Body of pancreas (tissue), 4 donors: ENCODE data around the gene CREB3. TPM values are rescaled to one million over a fixed set of nuclear protein-coding genes. Genes with fewer than 3 reads are reported as not detected.

Experiments
- ATAC-seq: fragments of 150-250 bp; one replicate; pipeline ENCODE4 v1.9.1; 2016
- DNase-seq, 4 donors: peaks; one replicate each; pipeline ENCODE4 v3.0.0-alpha.2; 2019
- H3K27ac ChIP-seq, 4 donors: fragments of 200-600 bp; sonication (generic); 1 replicate in 3 of 4; 2 replicates in 1 of 4; pipeline versions ENCODE4 v1.5.1 to v1.6.1; 2016 to 2019; ENCODE audit warnings: mild to moderate bottlenecking in 1 of 4, mixed read lengths in 1 of 4, moderate library complexity in 1 of 4
- H3K27me3 ChIP-seq, 2 donors: fragments of 200-600 bp; sonication (generic); one replicate each; pipeline ENCODE4 v1.6.0; 2016; ENCODE audit warnings: mild to moderate bottlenecking in 1 of 2
- H3K36me3 ChIP-seq, 2 donors: fragments of 200-600 bp; sonication (generic); replicated peaks in 1 of 2; 2 replicates each; pipeline ENCODE4 v1.5.1; 2016; ENCODE audit warnings: low read depth in 2 of 2; ENCODE audit not compliant: insufficient read depth in 1 of 2
- H3K4me1 ChIP-seq: fragments of 200-600 bp; sonication (generic); one replicate; pipeline ENCODE4 v1.6.0; 2016
- H3K4me3 ChIP-seq, 2 donors: fragments of 200-600 bp; sonication (generic); 1 replicate in 1 of 2; 2 replicates in 1 of 2; pipeline ENCODE4 v1.5.1; 2016 to 2019
- H3K9me3 ChIP-seq, 3 donors: fragments of 200-600 bp; sonication (generic); 1 replicate in 2 of 3; 2 replicates in 1 of 3; pipeline ENCODE4 v1.5.1; 2016
- POLR2A ChIP-seq, 3 donors: fragments of 450-650 bp; IDR thresholded peaks; one replicate each; pipeline ENCODE4 v1.6.1; 2016; ENCODE audit warnings: antibody characterized with exemption in 3 of 3, mild to moderate bottlenecking in 2 of 3
- WGBS, 2 donors: methylation state at CpG; one replicate each; pipeline ENCODE4 v1.1.5; 2017; 5-methylcytosine and 5-hydroxymethylcytosine counted together
- intact Hi-C: fragments of 100-400 bp; cut with DNase I; formaldehyde crosslinking; loops from one replicate; pipeline ENCODE4 v1.15.1; 2023
- total RNA-seq, 2 donors: library from RNA; depleted of rRNA; stranded (reverse); fragments of >200 nt; gene quantifications; one replicate each; pipeline ENCODE4 v1.1.0, GENCODE V29; 2016
- TF ChIP-seq, protein P1 (sequence below), 7 experiments: fragments of 450-650 bp in 4 of 7; fragments of 200-600 bp in 3 of 7; sonication (generic) in 3 of 7; IDR thresholded peaks; one replicate each; pipeline ENCODE4 v1.5.1; 2016 to 2019; ENCODE audit warnings: antibody characterized with exemption in 7 of 7

Gene CREB3
- total RNA-seq, 2 donors from 2014 or later: 31.9 to 32.6 TPM

DNA sequence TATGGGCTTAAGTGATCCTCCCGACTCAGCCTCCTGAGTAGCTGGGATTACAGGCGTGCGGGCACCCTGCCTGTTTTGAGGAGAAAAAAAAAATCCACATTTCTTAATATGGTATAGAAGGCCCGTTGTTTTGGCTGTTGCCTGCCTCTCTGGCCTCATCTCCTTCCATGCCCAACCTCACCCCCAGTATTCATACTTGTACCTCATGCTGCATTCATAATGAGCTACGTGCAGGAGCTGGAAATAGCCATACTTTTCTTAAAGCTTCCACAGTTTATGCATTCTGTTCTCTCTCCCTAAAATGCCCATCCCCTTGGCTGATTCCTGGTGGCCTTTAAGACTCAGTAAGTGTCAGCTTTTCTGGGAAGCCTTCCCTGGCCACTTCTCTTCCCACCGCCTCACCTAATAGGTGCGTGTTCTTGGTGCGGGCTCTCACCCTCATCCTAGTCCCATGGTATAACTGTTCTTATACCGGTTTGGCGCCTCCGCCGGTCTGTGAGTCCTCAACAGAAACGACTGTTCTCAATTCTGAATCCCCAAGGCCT, 40.6 kb upstream of the CREB3 start:
- intact Hi-C loops: no loop called here
- TF ChIP-seq, protein P1, sequence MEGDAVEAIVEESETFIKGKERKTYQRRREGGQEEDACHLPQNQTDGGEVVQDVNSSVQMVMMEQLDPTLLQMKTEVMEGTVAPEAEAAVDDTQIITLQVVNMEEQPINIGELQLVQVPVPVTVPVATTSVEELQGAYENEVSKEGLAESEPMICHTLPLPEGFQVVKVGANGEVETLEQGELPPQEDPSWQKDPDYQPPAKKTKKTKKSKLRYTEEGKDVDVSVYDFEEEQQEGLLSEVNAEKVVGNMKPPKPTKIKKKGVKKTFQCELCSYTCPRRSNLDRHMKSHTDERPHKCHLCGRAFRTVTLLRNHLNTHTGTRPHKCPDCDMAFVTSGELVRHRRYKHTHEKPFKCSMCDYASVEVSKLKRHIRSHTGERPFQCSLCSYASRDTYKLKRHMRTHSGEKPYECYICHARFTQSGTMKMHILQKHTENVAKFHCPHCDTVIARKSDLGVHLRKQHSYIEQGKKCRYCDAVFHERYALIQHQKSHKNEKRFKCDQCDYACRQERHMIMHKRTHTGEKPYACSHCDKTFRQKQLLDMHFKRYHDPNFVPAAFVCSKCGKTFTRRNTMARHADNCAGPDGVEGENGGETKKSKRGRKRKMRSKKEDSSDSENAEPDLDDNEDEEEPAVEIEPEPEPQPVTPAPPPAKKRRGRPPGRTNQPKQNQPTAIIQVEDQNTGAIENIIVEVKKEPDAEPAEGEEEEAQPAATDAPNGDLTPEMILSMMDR (IDR thresholded peaks at IDR 0.05): no peak
- ATAC-seq (no peak), DNase-seq (no peak)
- H3K4me1 ChIP-seq: peaks cover 32% of the 10 kb centered on the region
- H3K27ac ChIP-seq: peak overlapping the region in 2 of 4 donors; percentile 82 to 90
- no peaks in the 10 kb centered on the region for H3K36me3 ChIP-seq
- no peaks in the 10 kb centered on the region for H3K9me3 ChIP-seq
- WGBS, 2 donors: 88% methylated on average over 13 of the region's 13 CpGs
- H3K27me3 ChIP-seq: no peaks in the 10 kb centered on the region
- H3K4me3 ChIP-seq: no peak overlapping the region

DNA sequence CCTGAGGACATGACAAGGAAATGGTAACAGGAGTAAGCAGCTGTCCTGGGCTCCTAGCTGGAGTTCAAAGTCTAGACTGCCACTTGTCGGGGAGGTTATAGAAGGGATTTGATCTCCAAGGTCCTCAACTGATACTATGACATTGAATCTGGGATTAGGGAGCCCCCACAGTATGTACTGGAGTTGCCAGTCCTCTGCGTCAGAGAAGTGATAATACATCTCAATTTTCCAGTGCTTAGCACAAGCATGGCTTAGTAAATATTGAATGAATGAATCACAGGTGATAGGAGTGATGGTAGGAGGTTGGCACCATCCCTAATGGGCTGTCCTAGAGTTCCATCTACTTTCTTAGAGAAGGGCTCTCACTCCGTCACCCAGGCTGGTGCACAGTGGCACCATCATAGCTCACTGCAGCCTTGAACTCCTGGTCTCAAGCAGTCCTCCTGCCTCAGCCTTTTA, 36.5 kb upstream of the CREB3 start:
- peak; percentile 38 to 89 (median 65) for DNase-seq
- peaks cover 25 to 30% of the 10 kb centered on the region in 2 donors for H3K36me3 ChIP-seq
- H3K9me3 ChIP-seq: no peaks in the 10 kb centered on the region
- peak; percentile 72 for ATAC-seq
- H3K27ac ChIP-seq: peak overlapping the region; percentile 23 to 73 (median 54)
- TF ChIP-seq POLR2A (IDR thresholded peaks at IDR 0.05): peak in 1 of 3 donors; percentile 58
- TF ChIP-seq, protein P1 (IDR thresholded peaks at IDR 0.05): no peak
- intact Hi-C loops: loop anchor here (5.0 kb wide), 1 partner anchor 34 kb away; no protein-coding TSS in a partner anchor
- H3K27me3 ChIP-seq: no peaks in the 10 kb centered on the region
- 31 to 37% methylated on average over 3 of the region's 3 CpGs for WGBS, 2 donors
- peaks cover 32% of the 10 kb centered on the region for H3K4me1 ChIP-seq
- H3K4me3 ChIP-seq: no peak overlapping the region

DNA sequence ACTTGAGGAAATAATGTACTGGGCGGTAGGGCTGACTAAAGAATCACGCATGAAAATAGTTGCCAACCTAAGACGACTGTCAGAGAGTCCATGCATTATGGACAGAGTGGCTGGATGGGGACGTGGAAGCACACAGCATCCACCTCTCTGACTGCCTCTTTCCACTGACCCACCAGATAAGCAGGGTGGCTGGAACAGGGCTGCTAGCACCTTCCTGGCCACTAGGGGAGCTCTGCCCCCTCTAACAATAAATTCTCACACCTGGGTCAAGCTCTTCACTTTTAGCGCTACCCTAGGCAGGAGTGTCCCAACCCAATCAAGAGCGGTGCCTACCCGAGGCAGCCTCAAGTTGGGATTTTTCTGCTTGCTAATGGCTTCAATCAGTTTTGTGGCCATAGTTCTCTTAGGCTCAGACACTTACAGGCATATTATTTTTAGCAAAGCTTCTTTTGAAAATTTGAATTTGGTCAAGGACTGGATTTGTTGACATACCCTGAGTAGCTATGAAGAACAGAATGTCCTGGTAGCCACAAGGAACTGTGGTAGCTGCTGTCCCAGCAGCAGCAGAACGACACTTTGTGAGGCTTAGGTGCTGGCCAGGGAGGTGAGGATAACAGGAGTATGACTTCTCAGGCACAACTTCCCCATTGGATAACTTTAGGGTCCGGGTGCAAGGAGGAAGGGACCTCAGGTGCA, 35.8 kb upstream of the CREB3 start:
- Histone ChIP-seq H3K27me3 (no peaks in the 10 kb centered on the region), H3K9me3 (no peaks in the 10 kb centered on the region), H3K4me3 (no peak overlapping the region), H3K4me1 (peaks cover 28% of the 10 kb centered on the region), H3K27ac (peak overlapping the region; percentile 23 to 73 (median 54)), H3K36me3 (peaks cover 26 to 32% of the 10 kb centered on the region in 2 donors)
- 22 to 24% methylated on average over 9 of the region's 9 CpGs for WGBS, 2 donors
- intact Hi-C loops: loop anchor here (5.0 kb wide), 1 partner anchor 34 kb away; no protein-coding TSS in a partner anchor
- peak in 1 of 3 donors; percentile 22 for TF ChIP-seq POLR2A (IDR thresholded peaks at IDR 0.05)
- TF ChIP-seq, protein P1 (IDR thresholded peaks at IDR 0.05): peak; percentile 86 to 93 (median 90)
- DNase-seq (peak; percentile 75 to 80 (median 78)), ATAC-seq (peak; percentile 78)

DNA sequence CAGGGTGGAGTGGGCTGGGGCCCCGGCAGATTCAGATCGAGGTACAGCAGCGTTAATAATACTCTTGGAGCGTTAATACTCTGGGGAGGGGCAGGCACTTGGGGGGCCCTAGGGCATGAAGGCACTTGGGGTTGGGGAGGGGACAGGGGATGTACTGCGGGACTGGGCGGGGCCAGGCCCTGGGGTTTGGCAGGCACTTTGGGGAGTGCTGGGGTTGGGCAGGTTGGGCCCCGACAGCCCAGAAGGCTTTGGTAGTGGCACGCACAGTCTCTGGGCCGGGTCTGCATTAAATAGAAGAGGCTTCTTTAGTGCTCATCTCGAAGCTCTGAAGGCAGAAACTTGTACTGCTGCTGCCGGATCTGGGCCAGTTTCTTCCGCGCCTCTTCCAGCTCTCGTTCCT, 35.0 kb upstream of the CREB3 start:
- intact Hi-C loops: loop anchor here (5.0 kb wide), 1 partner anchor 35 kb away; no protein-coding TSS in a partner anchor
- Histone ChIP-seq H3K27ac (peak overlapping the region in 2 of 4 donors; percentile 53 to 73), H3K36me3 (peaks cover 26 to 37% of the 10 kb centered on the region in 2 donors), H3K9me3 (no peaks in the 10 kb centered on the region), H3K4me3 (no peak overlapping the region), H3K27me3 (no peaks in the 10 kb centered on the region), H3K4me1 (peaks cover 28% of the 10 kb centered on the region)
- ATAC-seq (no peak), DNase-seq (no peak)
- TF ChIP-seq POLR2A (IDR thresholded peaks at IDR 0.05): no peak
- TF ChIP-seq, protein P1 (IDR thresholded peaks at IDR 0.05): no peak
- 84 to 88% methylated on average over 13 of the region's 14 CpGs for WGBS, 2 donors
